Panc1 (cell line): ENCODE data around the gene IQCH. TPM values are rescaled to one million over a fixed set of nuclear protein-coding genes. Genes with fewer than 3 reads are reported as not detected.

Experiments used
- ATAC-seq: fragments of 200-7000 bp; cut with Tn5 transposase; 2 replicates; pipeline ENCODE4 v1.9.1; 2020; ENCODE audit warnings: mild to moderate bottlenecking, moderate library complexity
- BruUV-seq: library from RNA; stranded (reverse); fragments of 400-500 nt; replicated peaks from 2 replicates; lab custom pipeline; 2021; lab: Mats Ljungman, UMichigan
- CTCF ChIA-PET: fragments of 300-600 bp; sonication (Branson Sonifier 250); formaldehyde crosslinking; loops from one replicate; lab custom pipeline; 2022; ENCODE audit warnings: antibody characterized with exemption; lab: Charles Lee
- POLR2A ChIA-PET: fragments of 300-600 bp; sonication (Branson Sonifier 250); formaldehyde crosslinking; loops from one replicate; lab custom pipeline; 2022; ENCODE audit warnings: antibody characterized with exemption; lab: Charles Lee
- DNase-seq: peaks from one replicate; pipeline ENCODE4 v3.0.0-alpha.2; 2010; ENCODE audit warnings: low read depth, low spot score
- H3K27ac ChIP-seq: 2 replicates; pipeline ENCODE4 v1.5.1; 2011; ENCODE audit warnings: mild to moderate bottlenecking, low read length, inconsistent platforms
- H3K27me3 ChIP-seq: fragments of 200-500 bp; sonication (Bioruptor generic); 2 replicates; pipeline ENCODE4 v1.6.0; 2014; ENCODE audit warnings: low read length, inconsistent platforms; ENCODE audit not compliant: control insufficient read depth, insufficient read depth
- H3K36me3 ChIP-seq: fragments of 200-500 bp; sonication (Bioruptor generic); 2 replicates; pipeline ENCODE4 v1.5.1; 2014; ENCODE audit warnings: inconsistent platforms, mild to moderate bottlenecking, low read length, moderate library complexity; ENCODE audit not compliant: control insufficient read depth, insufficient read depth
- H3K4me1 ChIP-seq: 2 replicates; pipeline ENCODE4 v1.5.1; 2011; ENCODE audit warnings: inconsistent platforms, mild to moderate bottlenecking, low read length, moderate library complexity; ENCODE audit not compliant: control insufficient read depth, insufficient read depth
- H3K4me3 ChIP-seq, 2 experiments: 2 replicates each; pipeline ENCODE4 v1.5.1; 2011 to 2012; ENCODE audit warnings: low read depth in 2 of 2, low read length in 2 of 2, mild to moderate bottlenecking in 2 of 2, inconsistent platforms in 1 of 2, moderate library complexity in 1 of 2
- H3K9me3 ChIP-seq: fragments of 200-500 bp; sonication (Bioruptor generic); 2 replicates; pipeline ENCODE4 v1.5.1; 2014; ENCODE audit warnings: low read depth, mild to moderate bottlenecking, inconsistent platforms, low read length, moderate library complexity; ENCODE audit not compliant: control insufficient read depth, insufficient read depth
- POLR2AphosphoS5 ChIP-seq: IDR thresholded peaks from 2 replicates; pipeline ENCODE4 v1.6.1; 2012; ENCODE audit warnings: mild to moderate bottlenecking, low read depth, low read length, moderate library complexity
- REST ChIP-seq, 2 experiments: IDR thresholded peaks; 2 replicates each; pipeline ENCODE4 v1.6.1; 2011 to 2012; ENCODE audit warnings: low read depth in 2 of 2, control low read depth in 1 of 2, low read length in 1 of 2, mild to moderate bottlenecking in 1 of 2, moderate library complexity in 1 of 2; ENCODE audit not compliant: insufficient read depth in 1 of 2
- SIN3A ChIP-seq: IDR thresholded peaks from 2 replicates; pipeline ENCODE4 v1.6.1; 2012; ENCODE audit warnings: low read depth, mild to moderate bottlenecking, low read length, moderate library complexity, borderline replicate concordance; ENCODE audit not compliant: insufficient read depth
- TCF7L2 ChIP-seq: IDR thresholded peaks from 2 replicates; pipeline ENCODE4 v1.6.1; 2011; ENCODE audit warnings: mild to moderate bottlenecking, low read depth, low read length, inconsistent platforms
- in situ Hi-C: cut with HindIII; loops from 2 replicates; pipeline ENCODE4 v1.10.0; 2016; ENCODE audit warnings: low sequenced_read_pairs, low pct_unique_long_range_greater_than_20kb
- intact Hi-C: fragments of 100-400 bp; cut with micrococcal nuclease; formaldehyde crosslinking; loops from one replicate; pipeline ENCODE4 v1.10.0; 2022; ENCODE audit not compliant: unreplicated experiment
- total RNA-seq: library from RNA; stranded (reverse); gene quantifications from one replicate; pipeline ENCODE4 v1.2.1, GENCODE V29; 2021; ENCODE audit not compliant: unreplicated experiment
- TF ChIP-seq, protein P1 (sequence below): fragments of 450-650 bp; IDR thresholded peaks from 2 replicates; pipeline ENCODE4 v1.5.1; 2017; ENCODE audit warnings: mild to moderate bottlenecking

The IQCH gene
- total RNA-seq, 1 experiment from 2014 or later, result 3.9 TPM

- no TSS peak for BruUV-seq
- no peaks in the 10 kb centered on the region for H3K36me3 ChIP-seq
- DNase-seq (no peak), ATAC-seq (no peak)
- no peak overlapping the region for H3K4me3 ChIP-seq
- no peak overlapping the region for H3K27ac ChIP-seq
- in situ Hi-C loops (no loop called here), intact Hi-C loops (no loop called here)
- peaks cover 17% of the 10 kb centered on the region for H3K4me1 ChIP-seq
- POLR2A ChIA-PET, result no interaction called here
- no peaks in the 10 kb centered on the region for H3K27me3 ChIP-seq
- CTCF ChIA-PET, result no interaction called here
- TF ChIP-seq SIN3A, result no peak
- no peak for TF ChIP-seq POLR2AphosphoS5
- no peak for TF ChIP-seq TCF7L2
- TF ChIP-seq REST (IDR thresholded peaks at IDR 0.05; ENCODE audit: insufficient read depth in 1 of 2, low read depth in 2 of 2, low read length in 1 of 2), result no peak
- TF ChIP-seq, protein P1, sequence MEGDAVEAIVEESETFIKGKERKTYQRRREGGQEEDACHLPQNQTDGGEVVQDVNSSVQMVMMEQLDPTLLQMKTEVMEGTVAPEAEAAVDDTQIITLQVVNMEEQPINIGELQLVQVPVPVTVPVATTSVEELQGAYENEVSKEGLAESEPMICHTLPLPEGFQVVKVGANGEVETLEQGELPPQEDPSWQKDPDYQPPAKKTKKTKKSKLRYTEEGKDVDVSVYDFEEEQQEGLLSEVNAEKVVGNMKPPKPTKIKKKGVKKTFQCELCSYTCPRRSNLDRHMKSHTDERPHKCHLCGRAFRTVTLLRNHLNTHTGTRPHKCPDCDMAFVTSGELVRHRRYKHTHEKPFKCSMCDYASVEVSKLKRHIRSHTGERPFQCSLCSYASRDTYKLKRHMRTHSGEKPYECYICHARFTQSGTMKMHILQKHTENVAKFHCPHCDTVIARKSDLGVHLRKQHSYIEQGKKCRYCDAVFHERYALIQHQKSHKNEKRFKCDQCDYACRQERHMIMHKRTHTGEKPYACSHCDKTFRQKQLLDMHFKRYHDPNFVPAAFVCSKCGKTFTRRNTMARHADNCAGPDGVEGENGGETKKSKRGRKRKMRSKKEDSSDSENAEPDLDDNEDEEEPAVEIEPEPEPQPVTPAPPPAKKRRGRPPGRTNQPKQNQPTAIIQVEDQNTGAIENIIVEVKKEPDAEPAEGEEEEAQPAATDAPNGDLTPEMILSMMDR, result no peak
- no peaks in the 10 kb centered on the region for H3K9me3 ChIP-seq
Observed at GRCh38 chr15:67551207-67551743, 296.7 kb downstream of the IQCH start.

Other genes with a start within 250 kb of the IQCH start
- 394 TPM for gene SMAD3, start 189.2 kb upstream of the IQCH start, total RNA-seq
- gene AAGAB, start 125 bp upstream of the IQCH start, total RNA-seq, result 102 TPM